ENCODE data around the gene PIGS. TPM values are rescaled to one million over a fixed set of nuclear protein-coding genes. Genes with fewer than 3 reads are reported as not detected.
"Not testable (repeated sequence)": the region's sequence is repeated elsewhere in the genome, so short reads cannot be mapped to it uniquely, and the experiment has no call there.

Gene PIGS
- total and polyA plus RNA-seq, 2 donors: 21.1 to 64.4 TPM

DNA sequence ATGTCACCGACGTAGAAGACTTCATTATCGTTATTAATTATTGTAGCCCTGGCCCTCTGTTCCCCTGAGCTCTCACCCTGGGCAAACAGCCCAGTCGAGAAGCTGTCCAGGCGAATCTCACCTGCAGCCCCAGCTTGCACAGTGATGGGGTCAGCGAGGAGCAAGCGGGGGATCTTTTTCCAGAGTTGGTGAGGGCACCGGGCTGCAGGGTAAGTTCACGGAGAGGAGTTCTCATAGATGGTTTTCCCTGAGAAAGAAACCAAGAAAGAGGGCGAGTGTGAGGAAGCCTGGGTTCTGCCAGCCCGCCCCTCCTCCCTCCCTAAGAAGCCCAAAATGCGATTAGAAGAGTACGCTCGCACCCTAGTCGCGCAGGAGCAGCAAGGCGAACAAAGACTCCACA lies 27.1 kb upstream of the PIGS start:
- no peak for DNase-seq (ENCODE audit: extremely low spot score)
- WGBS: 4% methylated on average over 17 of the region's 17 CpGs
- no peak overlapping the region for H3K27ac ChIP-seq (ENCODE audit: low read depth)
- peak overlapping the region; percentile 38 for H3K4me3 ChIP-seq (ENCODE audit: low read depth, low read length)
- peaks cover 1% of the 10 kb centered on the region for H3K4me1 ChIP-seq (ENCODE audit: insufficient read depth)
- no peaks in the 10 kb centered on the region for H3K36me3 ChIP-seq (ENCODE audit: insufficient read depth)

DNA sequence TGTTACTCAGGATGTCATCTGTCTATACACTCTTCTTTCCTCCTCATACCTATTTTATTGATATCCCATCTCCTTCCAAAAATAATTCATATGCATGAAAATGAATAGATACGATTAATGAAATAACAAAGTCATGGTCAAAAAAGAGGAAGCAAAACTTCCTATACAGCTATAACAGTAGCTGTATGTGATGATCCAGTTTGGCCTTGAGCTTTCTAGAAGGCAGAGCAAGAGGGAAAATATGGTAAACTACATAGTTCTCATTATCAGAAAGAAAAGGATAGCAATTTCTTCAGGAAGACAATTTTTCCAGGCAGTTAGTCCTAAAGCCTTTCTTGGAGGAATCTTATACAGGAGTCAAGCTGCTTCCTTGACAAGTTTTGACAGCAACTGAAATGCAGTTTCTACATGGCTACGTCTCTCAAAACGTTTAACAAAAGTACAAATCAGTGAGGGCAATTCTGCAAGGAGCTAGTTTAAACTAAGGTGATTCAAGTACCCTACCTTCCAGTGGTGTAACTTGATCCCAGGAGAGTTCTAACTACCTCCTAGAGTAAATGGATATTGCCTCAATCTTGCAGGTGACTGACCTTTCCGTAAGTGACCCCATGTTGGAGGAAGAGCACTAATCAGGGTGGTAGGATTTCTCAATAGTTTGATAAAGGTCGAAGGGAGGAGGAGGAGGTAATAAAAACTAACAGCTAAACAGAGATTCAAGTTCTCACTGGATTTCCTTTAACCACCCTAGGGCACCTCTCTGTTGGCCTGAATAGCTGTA lies 26.5 kb upstream of the PIGS start:
- no peak for DNase-seq (ENCODE audit: extremely low spot score)
- Histone ChIP-seq H3K4me3 (ENCODE audit: low read depth, low read length) (no peak overlapping the region), H3K36me3 (ENCODE audit: insufficient read depth) (no peaks in the 10 kb centered on the region), H3K27ac (ENCODE audit: low read depth) (no peak overlapping the region), H3K4me1 (ENCODE audit: insufficient read depth) (peaks cover 1% of the 10 kb centered on the region)
- 37% methylated on average over 5 of the region's 5 CpGs for WGBS

DNA sequence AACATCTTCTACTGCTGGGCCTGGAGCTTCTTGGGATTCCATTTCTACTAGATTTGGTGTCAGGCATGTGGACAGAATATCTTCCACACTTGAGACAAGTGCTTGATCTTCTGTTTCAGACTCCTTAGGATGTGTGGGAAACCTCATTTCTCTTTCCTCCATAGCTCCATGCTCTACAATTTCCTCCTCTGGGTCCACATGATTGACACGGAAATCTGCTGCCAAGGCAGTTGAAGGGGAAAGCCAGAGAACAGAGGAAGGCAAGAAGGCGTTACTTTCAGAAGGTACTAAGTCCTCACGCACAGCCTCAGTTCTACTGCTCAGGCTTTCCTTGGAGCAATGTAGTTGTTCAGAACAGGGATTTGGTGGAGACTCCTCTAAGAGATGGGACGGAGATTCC lies 20.9 kb upstream of the PIGS start:
- H3K36me3 ChIP-seq (ENCODE audit: insufficient read depth): no peaks in the 10 kb centered on the region
- no peak for DNase-seq (ENCODE audit: extremely low spot score)
- H3K27ac ChIP-seq (ENCODE audit: low read depth): no peak overlapping the region
- 96% methylated on average over 4 of the region's 4 CpGs for WGBS
- H3K4me3 ChIP-seq (ENCODE audit: low read depth, low read length): no peak overlapping the region
- H3K4me1 ChIP-seq (ENCODE audit: insufficient read depth): no peaks in the 10 kb centered on the region

DNA sequence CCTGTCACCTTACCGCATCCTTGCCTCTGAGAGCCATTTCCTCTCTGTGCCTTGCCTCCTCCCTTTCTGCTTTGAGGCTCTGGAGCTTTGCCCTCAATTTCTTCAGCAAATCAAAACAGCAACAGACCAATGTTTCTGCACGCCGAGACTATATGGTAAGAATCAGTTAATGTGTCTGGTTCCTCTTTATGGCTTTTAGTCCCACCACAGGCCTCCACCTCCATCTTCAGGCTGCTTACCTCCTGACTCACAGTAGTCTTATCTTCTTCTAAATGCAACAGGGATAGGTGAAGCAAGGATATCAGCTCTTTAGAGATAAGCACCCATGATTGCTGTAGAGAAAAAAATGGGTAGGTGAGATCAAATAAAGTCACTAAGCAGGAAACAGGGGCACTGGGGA lies 14.5 kb upstream of the PIGS start:
- no peak overlapping the region for H3K27ac ChIP-seq (ENCODE audit: low read depth)
- H3K4me3 ChIP-seq (ENCODE audit: low read depth, low read length): no peak overlapping the region
- 96% methylated on average over 3 of the region's 3 CpGs for WGBS
- no peaks in the 10 kb centered on the region for H3K4me1 ChIP-seq (ENCODE audit: insufficient read depth)
- no peak for DNase-seq (ENCODE audit: extremely low spot score)
- no peaks in the 10 kb centered on the region for H3K36me3 ChIP-seq (ENCODE audit: insufficient read depth)

DNA sequence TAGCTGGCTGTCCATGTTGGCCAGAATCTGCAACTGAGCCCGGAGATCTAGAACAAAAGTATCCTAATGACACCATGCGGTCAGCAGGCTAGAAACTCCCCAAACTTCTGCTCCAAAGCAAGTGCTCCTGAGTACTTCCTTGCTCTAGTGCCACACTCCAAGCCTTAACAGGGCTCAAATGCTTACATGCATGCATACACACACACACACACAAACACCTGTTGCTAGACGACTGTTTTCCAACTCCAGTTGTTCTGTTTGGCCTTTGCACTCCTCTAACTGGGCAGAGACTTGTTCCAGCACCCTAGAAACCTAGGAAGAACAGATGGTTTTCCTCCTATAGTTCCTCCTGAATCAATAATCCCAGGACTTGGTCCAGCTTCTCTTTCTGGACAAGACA lies 13.1 kb upstream of the PIGS start:
- DNase-seq (ENCODE audit: extremely low spot score): no peak
- Histone ChIP-seq H3K4me1 (ENCODE audit: insufficient read depth) (no peaks in the 10 kb centered on the region), H3K36me3 (ENCODE audit: insufficient read depth) (no peaks in the 10 kb centered on the region), H3K27ac (ENCODE audit: low read depth) (no peak overlapping the region), H3K4me3 (ENCODE audit: low read depth, low read length) (no peak overlapping the region)
- 97% methylated on average over 3 of the region's 3 CpGs for WGBS

DNA sequence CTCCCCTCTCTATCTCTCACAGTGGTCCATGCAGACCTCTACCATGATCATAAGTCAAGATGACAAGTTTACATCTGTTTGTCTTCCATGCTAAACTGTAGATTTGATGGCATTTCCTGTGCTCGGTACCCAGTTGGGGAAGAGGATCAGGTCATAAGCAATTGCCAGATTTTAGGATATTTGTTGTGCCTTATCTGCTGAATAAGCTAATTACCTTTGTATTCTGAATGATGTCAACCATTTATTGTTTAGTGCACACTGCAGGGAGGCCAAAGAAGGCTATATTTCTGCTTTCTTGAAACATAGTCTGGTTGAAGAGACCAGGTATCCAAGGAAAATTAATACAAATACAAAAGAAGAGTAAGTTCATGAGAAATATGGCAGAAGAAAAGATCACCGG lies 11.2 kb upstream of the PIGS start:
- no peak overlapping the region for H3K27ac ChIP-seq (ENCODE audit: low read depth)
- no peaks in the 10 kb centered on the region for H3K36me3 ChIP-seq (ENCODE audit: insufficient read depth)
- H3K4me1 ChIP-seq (ENCODE audit: insufficient read depth): no peaks in the 10 kb centered on the region
- H3K4me3 ChIP-seq (ENCODE audit: low read depth, low read length): no peak overlapping the region
- 95% methylated on average over 2 of the region's 2 CpGs for WGBS
- DNase-seq (ENCODE audit: extremely low spot score): no peak

DNA sequence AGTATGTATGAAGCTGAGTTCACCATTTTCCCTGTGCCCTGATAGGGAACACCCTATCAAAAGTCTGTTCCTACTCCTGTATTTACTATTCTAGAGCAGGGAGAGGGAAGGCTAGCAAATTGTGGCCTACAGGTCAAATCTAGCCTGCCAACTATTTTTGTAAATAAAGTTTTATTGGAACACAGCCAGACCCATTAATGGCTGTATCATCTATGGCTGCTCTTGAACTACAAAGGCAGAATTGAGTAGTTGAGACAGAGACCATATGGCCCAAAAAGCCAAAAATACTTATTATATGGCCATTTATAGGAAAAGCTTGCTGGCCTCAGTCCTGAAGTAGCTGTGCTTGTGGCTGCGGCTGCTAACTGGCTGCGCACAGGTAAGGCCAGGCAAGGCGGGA lies 9.6 kb upstream of the PIGS start:
- Histone ChIP-seq H3K4me3 (ENCODE audit: low read depth, low read length) (no peak overlapping the region), H3K4me1 (ENCODE audit: insufficient read depth) (no peaks in the 10 kb centered on the region), H3K36me3 (ENCODE audit: insufficient read depth) (no peaks in the 10 kb centered on the region), H3K27ac (ENCODE audit: low read depth) (no peak overlapping the region)
- WGBS: 97% methylated on average over 3 of the region's 3 CpGs
- no peak for DNase-seq (ENCODE audit: extremely low spot score)

DNA sequence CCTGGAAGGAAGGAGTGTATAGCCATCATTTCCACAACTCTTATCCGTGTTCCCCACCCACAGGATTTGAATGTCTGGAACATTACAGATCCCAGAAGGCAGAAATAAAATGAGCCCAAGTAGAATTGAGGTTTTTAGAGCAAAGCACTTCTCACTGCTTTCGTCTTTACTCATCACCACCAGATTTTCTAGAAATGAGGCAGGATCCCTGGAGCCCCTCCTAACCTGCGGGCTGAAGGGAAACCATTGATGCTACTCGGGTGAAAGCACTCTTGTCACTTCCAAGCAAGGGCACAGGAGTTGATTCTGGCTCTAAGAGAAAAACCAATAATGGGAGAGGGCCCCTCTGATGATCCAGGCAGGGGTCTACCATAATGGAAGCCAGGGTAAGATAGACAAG lies 8.2 kb upstream of the PIGS start:
- H3K4me1 ChIP-seq (ENCODE audit: insufficient read depth): no peaks in the 10 kb centered on the region
- no peak for DNase-seq (ENCODE audit: extremely low spot score)
- no peak overlapping the region for H3K27ac ChIP-seq (ENCODE audit: low read depth)
- no peak overlapping the region for H3K4me3 ChIP-seq (ENCODE audit: low read depth, low read length)
- H3K36me3 ChIP-seq (ENCODE audit: insufficient read depth): no peaks in the 10 kb centered on the region
- 96% methylated on average over 4 of the region's 4 CpGs for WGBS

DNA sequence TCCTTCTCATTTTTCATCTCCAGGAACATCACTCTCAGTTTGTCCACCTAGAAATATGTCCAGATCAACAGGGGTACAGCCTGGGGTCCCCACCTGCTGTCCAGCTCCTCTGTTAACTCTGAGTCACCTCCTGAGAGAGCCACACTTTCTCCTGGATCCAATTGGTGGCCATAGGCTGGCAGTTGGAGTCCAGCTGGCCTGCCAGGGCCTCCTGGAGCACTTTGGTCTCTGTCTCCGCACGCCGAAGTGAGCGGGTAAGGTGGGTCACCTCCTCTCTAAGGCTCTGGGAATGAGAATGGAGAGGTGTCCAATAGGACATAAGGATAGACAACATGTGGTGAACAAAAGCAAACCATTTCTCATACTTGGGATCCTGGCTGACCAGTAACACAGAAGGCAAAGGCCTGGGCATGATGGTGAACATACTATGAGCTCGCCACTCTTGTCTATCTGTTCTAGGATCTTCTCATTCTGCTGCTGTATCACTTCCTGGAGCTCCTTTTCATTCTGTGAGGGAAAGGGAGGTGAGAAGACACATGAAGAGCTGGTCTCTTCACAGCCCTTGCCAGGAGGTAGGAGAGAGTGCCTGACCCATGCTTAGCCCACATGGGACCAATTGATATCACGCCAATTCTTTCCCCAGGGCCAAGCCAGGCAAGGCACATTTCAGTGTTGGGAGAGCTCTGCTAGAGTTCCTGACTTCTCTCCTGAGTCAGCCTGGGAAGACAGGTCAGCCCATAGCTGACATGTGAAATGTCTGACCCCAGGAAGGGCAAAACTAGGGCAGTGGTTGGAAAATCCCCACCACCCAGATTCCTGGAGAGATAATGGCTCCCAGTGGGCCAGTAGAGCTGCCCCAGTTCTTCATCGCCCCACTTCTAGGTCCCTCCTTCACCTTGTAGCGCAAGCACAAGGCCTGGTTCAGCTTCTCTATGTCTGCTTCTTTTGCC lies 7.2 kb upstream of the PIGS start:
- Histone ChIP-seq H3K4me1 (ENCODE audit: insufficient read depth) (no peaks in the 10 kb centered on the region), H3K27ac (ENCODE audit: low read depth) (no peak overlapping the region), H3K36me3 (ENCODE audit: insufficient read depth) (no peaks in the 10 kb centered on the region), H3K4me3 (ENCODE audit: low read depth, low read length) (no peak overlapping the region)
- WGBS: 98% methylated on average over 8 of the region's 8 CpGs
- no peak for DNase-seq (ENCODE audit: extremely low spot score)

DNA sequence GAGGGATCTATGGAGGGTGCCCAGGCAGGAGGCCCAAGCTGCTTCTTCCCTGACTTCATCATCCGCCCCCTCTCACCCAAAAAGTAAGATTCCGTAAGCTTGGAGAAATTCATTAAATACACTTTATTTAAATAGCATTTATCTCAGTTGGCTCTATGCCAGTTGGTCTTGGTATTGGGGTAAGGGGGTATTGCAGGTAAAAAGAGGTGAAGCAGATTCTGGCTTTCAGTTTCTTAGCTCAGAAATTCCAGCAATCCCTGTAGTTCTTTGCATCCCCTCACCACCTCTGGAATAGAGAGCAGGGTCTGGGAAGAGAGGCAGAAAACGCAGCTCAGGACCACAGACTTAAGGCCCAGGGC lies 6.1 kb upstream of the PIGS start:
- no peaks in the 10 kb centered on the region for H3K36me3 ChIP-seq (ENCODE audit: insufficient read depth)
- no peak for DNase-seq (ENCODE audit: extremely low spot score)
- H3K4me1 ChIP-seq (ENCODE audit: insufficient read depth): no peaks in the 10 kb centered on the region
- no peak overlapping the region for H3K27ac ChIP-seq (ENCODE audit: low read depth)
- WGBS: 92% methylated on average over 3 of the region's 3 CpGs
- no peak overlapping the region for H3K4me3 ChIP-seq (ENCODE audit: low read depth, low read length)

DNA sequence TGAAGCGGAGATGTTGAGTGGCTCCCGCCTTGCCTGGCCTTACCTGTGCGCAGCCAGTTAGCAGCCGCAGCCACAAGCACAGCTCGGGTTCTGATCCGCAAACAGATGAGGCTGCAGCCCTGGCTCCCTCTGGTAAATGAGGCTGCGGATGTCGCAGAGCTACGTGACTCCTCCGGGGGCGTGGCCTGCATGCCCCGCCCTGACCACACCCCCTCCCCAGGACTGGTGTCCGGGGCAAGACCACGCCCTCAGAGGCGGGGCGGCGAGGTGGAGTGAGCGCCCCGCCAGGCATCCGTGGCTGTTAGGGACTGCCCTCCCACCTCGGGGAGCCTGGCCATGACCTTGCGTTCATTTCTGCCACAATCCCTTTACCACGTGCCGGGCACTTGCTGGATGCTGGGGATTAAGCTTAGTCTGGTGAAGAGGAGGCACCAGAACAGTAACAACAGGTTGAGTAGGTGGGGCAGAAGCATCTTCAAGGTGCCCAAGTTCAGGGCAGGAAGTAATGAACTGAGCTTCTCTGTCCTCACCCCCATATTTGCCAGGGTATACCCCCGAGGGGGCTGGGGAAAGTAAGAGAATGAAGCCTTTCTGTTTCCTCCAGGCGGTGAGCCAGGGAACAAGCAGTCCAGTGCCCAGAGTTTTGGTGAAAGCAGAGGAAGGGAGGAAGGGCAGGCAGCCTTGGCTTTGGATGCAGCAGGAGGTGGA lies 5.6 kb upstream of the PIGS start, which contains the start of gene ALDOC:
TSS of gene ALDOC (minus strand) at position 138 of the 708 bp plus-strand sequence. CDS start 1,363 bp downstream, outside the sequence.
- H3K27ac ChIP-seq (ENCODE audit: low read depth): no peak within 1 kb of the TSS
- H3K4me1 ChIP-seq (ENCODE audit: insufficient read depth): no peaks in the 10 kb centered on the region
- no peak within 1 kb of the TSS for H3K4me3 ChIP-seq (ENCODE audit: low read depth, low read length)
- DNase-seq (ENCODE audit: extremely low spot score): peak; percentile 76
- WGBS: 5% methylated on average over 25 of the region's 26 CpGs
- no peaks in the 10 kb centered on the region for H3K36me3 ChIP-seq (ENCODE audit: insufficient read depth)

DNA sequence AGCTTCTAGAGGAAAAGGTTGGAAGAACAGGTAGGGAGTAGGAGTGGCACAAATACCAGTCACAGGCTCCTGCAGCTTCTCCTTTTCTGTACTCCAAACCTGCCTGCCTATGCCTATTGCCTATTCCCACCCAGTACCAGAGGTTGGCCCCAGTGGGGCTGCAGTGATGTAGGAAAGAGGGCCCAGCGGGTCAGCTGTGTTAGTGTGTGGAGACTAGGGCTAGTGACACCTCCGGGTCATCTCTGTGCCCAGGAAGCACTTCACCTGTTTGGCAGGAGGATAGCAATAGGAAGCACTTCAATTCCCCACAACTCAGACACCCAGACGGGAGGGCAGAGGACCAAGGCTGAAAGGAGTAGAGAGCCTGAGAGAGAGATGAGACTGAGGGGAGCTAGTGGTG lies 4.7 kb upstream of the PIGS start:
- not testable (repeated sequence) for H3K27ac ChIP-seq (ENCODE audit: low read depth); DNase-seq (ENCODE audit: extremely low spot score); H3K36me3 ChIP-seq (ENCODE audit: insufficient read depth); H3K4me1 ChIP-seq (ENCODE audit: insufficient read depth); H3K4me3 ChIP-seq (ENCODE audit: low read depth, low read length)
- whole genome bisulfite sequencing: 80% methylated on average over 3 of the region's 3 CpGs

DNA sequence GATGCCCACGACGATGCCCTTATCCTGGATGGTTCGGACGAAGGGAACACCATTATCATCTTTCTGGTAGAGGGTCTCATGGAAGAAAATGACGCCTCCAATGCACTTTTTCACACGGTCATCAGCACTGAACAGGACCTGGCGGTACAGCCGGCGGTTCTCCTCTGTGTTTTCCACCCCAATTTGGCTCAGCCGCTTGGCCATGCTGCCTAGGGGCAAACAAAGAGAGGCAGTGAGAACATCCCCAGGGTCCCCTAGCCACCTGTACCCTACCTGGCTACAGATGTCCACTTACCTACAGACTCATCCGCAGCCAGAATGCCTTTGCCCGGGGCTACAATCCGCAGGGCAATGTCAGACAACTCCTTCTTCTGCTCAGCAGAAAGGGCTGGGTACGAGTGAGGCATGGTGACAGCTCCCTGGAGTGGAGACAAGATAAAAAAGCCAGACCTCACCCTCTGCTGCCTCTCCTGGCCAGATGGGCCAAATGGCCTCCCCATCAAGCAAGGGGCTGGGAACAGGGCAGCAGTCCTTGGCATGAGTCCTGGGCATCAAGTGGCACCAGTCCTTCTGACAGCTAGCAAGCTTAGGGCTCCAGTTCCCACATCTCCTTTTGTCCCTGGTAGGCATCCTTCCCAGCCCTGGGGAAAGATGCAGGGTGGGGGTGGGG lies 3.9 kb upstream of the PIGS start:
- no peak overlapping the region for H3K4me3 ChIP-seq (ENCODE audit: low read depth, low read length)
- no peak for DNase-seq (ENCODE audit: extremely low spot score)
- WGBS: 90% methylated on average over 14 of the region's 14 CpGs
- H3K4me1 ChIP-seq (ENCODE audit: insufficient read depth): no peaks in the 10 kb centered on the region
- H3K27ac ChIP-seq (ENCODE audit: low read depth): no peak overlapping the region
- H3K36me3 ChIP-seq (ENCODE audit: insufficient read depth): no peaks in the 10 kb centered on the region

Measured in urinary bladder (tissue), 4 donors.